Hair follicle dermal papilla cell (primary cell): Measurements from ENCODE around the gene SMCHD1. TPM values are rescaled to one million over a fixed set of nuclear protein-coding genes. Genes with fewer than 3 reads are reported as not detected.

Source experiments
- small RNA-seq: library from RNA; depleted of rRNA; stranded (forward); fragments of <200 nt; gene quantifications from one replicate; pipeline ENCODE3, GENCODE V24; 2012
- total RNA-seq: library from RNA; depleted of rRNA; stranded (reverse); fragments of >200 nt; gene quantifications from 2 replicates; pipeline ENCODE4 v1.2.3, GENCODE V29; 2012

Gene SMCHD1
- 34.9 and 61.2 TPM in 2 replicates for total RNA-seq

GRCh38 chr18:2655178-2655953 is at the start of gene SMCHD1:
TSS of gene SMCHD1 (plus strand) at chr18:2655726. CDS start at chr18:2656076, 350 bp downstream.

GRCh38 chr18:2846636-2847316 is 191.2 kb downstream of the SMCHD1 start, which contains the start of gene EMILIN2:
TSS of gene EMILIN2 (plus strand) at chr18:2847006. CDS start at chr18:2847189, 183 bp downstream.

Small RNA genes lying within 50 kb of the gene (small RNA-seq; reads per million reads assigned to genes)
- gene RF00019 (not detected), gene RNU6-340P (not detected)

Other genes with a start within 250 kb of the SMCHD1 start
- 5.8 and 7.1 TPM in 2 replicates for gene METTL4, start 84.2 kb upstream of the SMCHD1 start, total RNA-seq
- 2.3 and 2.9 TPM in 2 replicates for gene NDC80, start 84.2 kb upstream of the SMCHD1 start, total RNA-seq
- gene EMILIN2, start 191.3 kb downstream of the SMCHD1 start, total RNA-seq, result 30.0 and 33.4 TPM in 2 replicates